CD14-positive monocyte (primary cell): ENCODE measurements around the gene ABCB7. TPM values are rescaled to one million over a fixed set of nuclear protein-coding genes. Genes with fewer than 3 reads are reported as not detected.

Source experiments
- DNase-seq, 3 donors: peaks; one replicate each; pipeline ENCODE4 v3.0.0-alpha.2; 2011 to 2022
- H2AFZ ChIP-seq: 2 replicates; pipeline ENCODE4 v1.6.0; 2012; ENCODE audit warnings: mild to moderate bottlenecking, low read depth, low read length, inconsistent platforms; ENCODE audit not compliant: insufficient read depth, poor library complexity, severe bottlenecking
- H3K27ac ChIP-seq, 2 donors: 1 replicate in 1 of 2; 2 replicates in 1 of 2; pipeline ENCODE4 v1.5.1; 2012 to 2013; ENCODE audit warnings: low read length in 2 of 2, control low read depth in 1 of 2, inconsistent platforms in 1 of 2, low read depth in 1 of 2, mild to moderate bottlenecking in 1 of 2
- H3K27me3 ChIP-seq, 2 donors: one replicate each; pipeline versions ENCODE4 v1.6.0 to v1.6.1; 2011 to 2013; ENCODE audit warnings: low read length in 2 of 2; ENCODE audit not compliant: control insufficient read depth in 2 of 2, insufficient read depth in 2 of 2
- H3K36me3 ChIP-seq, 2 donors: replicated peaks in 1 of 2; 1 replicate in 1 of 2; 2 replicates in 1 of 2; pipeline versions ENCODE4 v1.5.1 to v1.6.1; 2012 to 2013; ENCODE audit warnings: low read length in 2 of 2, control low read depth in 1 of 2, inconsistent platforms in 1 of 2, mild to moderate bottlenecking in 1 of 2; ENCODE audit not compliant: insufficient read depth in 2 of 2, control insufficient read depth in 1 of 2
- H3K4me1 ChIP-seq, 2 donors: 1 replicate in 1 of 2; 2 replicates in 1 of 2; pipeline versions ENCODE4 v1.5.1 to v1.6.1; 2012 to 2013; ENCODE audit warnings: low read length in 2 of 2, control low read depth in 1 of 2, inconsistent platforms in 1 of 2, mild to moderate bottlenecking in 1 of 2, moderate library complexity in 1 of 2; ENCODE audit not compliant: insufficient read depth in 2 of 2, control insufficient read depth in 1 of 2
- H3K4me2 ChIP-seq: replicated peaks from 2 replicates; pipeline ENCODE3; 2012; ENCODE audit warnings: low read length, moderate library complexity, mild to moderate bottlenecking; ENCODE audit not compliant: poor library complexity, severe bottlenecking; ENCODE audit errors: extremely low read depth
- H3K4me3 ChIP-seq, 3 experiments: fragments of 200-600 bp in 1 of 3; sonication (generic) in 1 of 3; replicated peaks in 1 of 3; 1 replicate in 2 of 3; 2 replicates in 1 of 3; pipeline ENCODE4 v1.5.1; 2011 to 2013; ENCODE audit warnings: low read length in 3 of 3, mild to moderate bottlenecking in 3 of 3, control low read depth in 2 of 3, low read depth in 2 of 3, inconsistent platforms in 1 of 3, moderate library complexity in 1 of 3
- H3K79me2 ChIP-seq: 2 replicates; pipeline ENCODE4 v1.6.0; 2012; ENCODE audit warnings: mild to moderate bottlenecking, control low read depth, inconsistent platforms, low read length, moderate library complexity; ENCODE audit not compliant: insufficient read depth
- H3K9ac ChIP-seq: 2 replicates; pipeline ENCODE4 v1.6.0; 2017; ENCODE audit warnings: low read length, mild to moderate bottlenecking; ENCODE audit not compliant: insufficient read depth, poor library complexity, severe bottlenecking
- H3K9me3 ChIP-seq, 2 donors: replicated peaks in 1 of 2; 1 replicate in 1 of 2; 2 replicates in 1 of 2; pipeline versions ENCODE4 v1.5.1 to v1.6.1; 2012 to 2013; ENCODE audit warnings: low read length in 2 of 2, control low read depth in 1 of 2; ENCODE audit not compliant: control insufficient read depth in 1 of 2, insufficient read depth in 1 of 2
- H4K20me1 ChIP-seq: 2 replicates; pipeline ENCODE4 v1.6.0; 2012; ENCODE audit warnings: mild to moderate bottlenecking, low read length, control low read depth, moderate library complexity; ENCODE audit not compliant: insufficient read depth
- H3K27ac Mint-ChIP-seq, 7 donors: one replicate each; pipeline ENCODE4 v1.8.0; 2020; ENCODE audit warnings: mild to moderate bottlenecking in 7 of 7, mixed read lengths in 7 of 7, moderate library complexity in 6 of 7, inconsistent platforms in 2 of 7
- H3K27me3 Mint-ChIP-seq, 3 donors: one replicate each; pipeline ENCODE4 v1.8.0; 2021 to 2022; ENCODE audit warnings: low read depth in 3 of 3, mild to moderate bottlenecking in 3 of 3, mixed read lengths in 3 of 3, moderate library complexity in 3 of 3, inconsistent platforms in 1 of 3
- H3K36me3 Mint-ChIP-seq, 2 donors: one replicate each; pipeline ENCODE4 v1.8.0; 2020; ENCODE audit warnings: mixed read lengths in 2 of 2, inconsistent platforms in 1 of 2, mild to moderate bottlenecking in 1 of 2
- H3K4me1 Mint-ChIP-seq: one replicate; pipeline ENCODE4 v1.8.0; 2020; ENCODE audit warnings: mild to moderate bottlenecking, mixed read lengths
- H3K4me3 Mint-ChIP-seq, 2 donors: one replicate each; pipeline ENCODE4 v1.8.0; 2020; ENCODE audit warnings: mild to moderate bottlenecking in 2 of 2, mixed read lengths in 2 of 2, moderate library complexity in 1 of 2
- H3K9me3 Mint-ChIP-seq, 7 donors: one replicate each; pipeline ENCODE4 v1.8.0; 2020 to 2022; ENCODE audit warnings: mixed read lengths in 7 of 7, mild to moderate bottlenecking in 6 of 7, moderate library complexity in 6 of 7, inconsistent platforms in 2 of 7
- WGBS: methylation state at CpG from one replicate; pipeline ENCODE4 v1.1.5; 2013; ENCODE audit warnings: missing lambda C conversion rate; ENCODE audit not compliant: insufficient coverage; 5-methylcytosine and 5-hydroxymethylcytosine counted together
- intact Hi-C, 2 donors: fragments of 100-400 bp; cut with micrococcal nuclease; formaldehyde crosslinking; loops; one replicate each; pipeline versions ENCODE4 v1.15.0 to v1.15.1; 2023
- polyA plus RNA-seq, 3 donors: library from polyadenylated mRNA; depleted of rRNA in 1 of 3; unstranded in 2 of 3; stranded (reverse) in 1 of 3; fragments of 300-500 nt in 2 of 3; fragments of >200 nt in 1 of 3; fragmentation: Illumina TruSeq in 2 of 3; gene quantifications; 1 replicate in 2 of 3; 2 replicates in 1 of 3; pipeline ENCODE4 v1.2.3, GENCODE V29; 2012 to 2021
- TF ChIP-seq, protein P1 (sequence below): fragments of 200-600 bp; IDR thresholded peaks from one replicate; pipeline ENCODE4 v1.8.0; 2022; ENCODE audit warnings: antibody characterized with exemption, mild to moderate bottlenecking

The ABCB7 gene
- polyA plus RNA-seq, 3 donors, result 14.8 to 19.7 (median 18.5) TPM

DNA sequence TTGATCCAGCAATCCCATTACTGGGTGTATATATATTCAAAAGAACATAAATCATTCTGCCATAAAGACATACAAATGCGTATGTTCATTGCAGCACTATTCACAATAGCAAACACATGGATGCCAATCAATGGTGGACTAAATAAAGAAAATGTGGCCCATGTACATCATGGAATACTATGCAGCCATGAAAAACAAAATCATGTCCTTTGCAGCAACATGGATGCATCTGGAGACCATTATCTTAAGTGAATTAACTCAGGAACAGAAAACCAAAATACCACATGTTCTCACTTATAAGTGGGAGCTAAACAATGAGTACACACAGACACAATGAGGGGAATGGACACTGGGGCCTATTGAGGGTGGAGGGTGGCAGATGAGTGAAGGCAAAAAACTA, 81.6 kb downstream of the ABCB7 start:
- Histone ChIP-seq H3K4me3 (no peak overlapping the region), H2AFZ (no peak overlapping the region), H3K79me2 (no peaks in the 10 kb centered on the region), H3K4me2 (no peak overlapping the region), H3K4me1 (no peaks in the 10 kb centered on the region), H3K9me3 (no peaks in the 10 kb centered on the region), H4K20me1 (no peaks in the 10 kb centered on the region), H3K9ac (no peak overlapping the region), H3K36me3 (peaks cover 8 to 33% of the 10 kb centered on the region in 2 donors), H3K27ac (no peak overlapping the region), H3K27me3 (no peaks in the 10 kb centered on the region)
- Mint-ChIP-seq H3K9me3 (no peaks in the 10 kb centered on the region), H3K4me1 (no peaks in the 10 kb centered on the region), H3K27me3 (no peaks in the 10 kb centered on the region), H3K4me3 (no peak overlapping the region), H3K27ac (no peak overlapping the region), H3K36me3 (peaks cover 20 to 25% of the 10 kb centered on the region in 2 donors)
- no CpG with 5 or more reads among the region's 1 CpG for WGBS
- TF ChIP-seq, protein P1, sequence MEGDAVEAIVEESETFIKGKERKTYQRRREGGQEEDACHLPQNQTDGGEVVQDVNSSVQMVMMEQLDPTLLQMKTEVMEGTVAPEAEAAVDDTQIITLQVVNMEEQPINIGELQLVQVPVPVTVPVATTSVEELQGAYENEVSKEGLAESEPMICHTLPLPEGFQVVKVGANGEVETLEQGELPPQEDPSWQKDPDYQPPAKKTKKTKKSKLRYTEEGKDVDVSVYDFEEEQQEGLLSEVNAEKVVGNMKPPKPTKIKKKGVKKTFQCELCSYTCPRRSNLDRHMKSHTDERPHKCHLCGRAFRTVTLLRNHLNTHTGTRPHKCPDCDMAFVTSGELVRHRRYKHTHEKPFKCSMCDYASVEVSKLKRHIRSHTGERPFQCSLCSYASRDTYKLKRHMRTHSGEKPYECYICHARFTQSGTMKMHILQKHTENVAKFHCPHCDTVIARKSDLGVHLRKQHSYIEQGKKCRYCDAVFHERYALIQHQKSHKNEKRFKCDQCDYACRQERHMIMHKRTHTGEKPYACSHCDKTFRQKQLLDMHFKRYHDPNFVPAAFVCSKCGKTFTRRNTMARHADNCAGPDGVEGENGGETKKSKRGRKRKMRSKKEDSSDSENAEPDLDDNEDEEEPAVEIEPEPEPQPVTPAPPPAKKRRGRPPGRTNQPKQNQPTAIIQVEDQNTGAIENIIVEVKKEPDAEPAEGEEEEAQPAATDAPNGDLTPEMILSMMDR, result no peak
- no peak for DNase-seq
- intact Hi-C loops, result no loop called here

DNA sequence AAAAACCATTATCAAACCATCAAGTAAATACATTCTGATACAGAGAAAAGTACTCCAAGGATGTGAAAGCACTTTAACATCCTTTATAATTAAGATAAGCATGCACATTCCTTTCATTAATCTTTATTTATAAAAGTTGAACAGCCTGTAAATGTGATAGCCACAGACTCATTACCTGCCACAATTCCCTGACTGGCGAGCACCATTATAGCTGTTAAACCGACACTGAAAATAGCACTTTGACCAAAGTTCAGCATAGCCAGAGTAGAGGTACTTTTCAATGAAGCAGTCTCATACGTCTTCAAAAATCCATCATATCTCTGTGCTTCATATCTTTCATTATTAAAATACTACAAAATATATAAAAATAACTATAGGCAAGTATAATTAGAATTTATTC, 84.7 kb downstream of the ABCB7 start:
- Histone ChIP-seq H3K9me3 (no peaks in the 10 kb centered on the region), H3K4me2 (no peak overlapping the region), H4K20me1 (no peaks in the 10 kb centered on the region), H3K27me3 (no peaks in the 10 kb centered on the region), H3K4me1 (no peaks in the 10 kb centered on the region), H3K4me3 (no peak overlapping the region), H3K36me3 (peaks cover 8 to 44% of the 10 kb centered on the region in 2 donors), H3K9ac (no peak overlapping the region), H3K27ac (no peak overlapping the region), H3K79me2 (no peaks in the 10 kb centered on the region), H2AFZ (no peak overlapping the region)
- H3K4me3 Mint-ChIP-seq, result no peak overlapping the region
- no peaks in the 10 kb centered on the region for H3K4me1 Mint-ChIP-seq
- no peak overlapping the region for H3K27ac Mint-ChIP-seq
- H3K36me3 Mint-ChIP-seq, result peaks cover 25 to 31% of the 10 kb centered on the region in 2 donors
- DNase-seq, result no peak
- intact Hi-C loops, result no loop called here
- no peaks in the 10 kb centered on the region for H3K27me3 Mint-ChIP-seq
- WGBS, result no CpG with 5 or more reads among the region's 3 CpGs
- TF ChIP-seq, protein P1, result no peak
- no peaks in the 10 kb centered on the region for H3K9me3 Mint-ChIP-seq
